ENCODE measurements around the gene NFATC4.

Gene NFATC4

DNA sequence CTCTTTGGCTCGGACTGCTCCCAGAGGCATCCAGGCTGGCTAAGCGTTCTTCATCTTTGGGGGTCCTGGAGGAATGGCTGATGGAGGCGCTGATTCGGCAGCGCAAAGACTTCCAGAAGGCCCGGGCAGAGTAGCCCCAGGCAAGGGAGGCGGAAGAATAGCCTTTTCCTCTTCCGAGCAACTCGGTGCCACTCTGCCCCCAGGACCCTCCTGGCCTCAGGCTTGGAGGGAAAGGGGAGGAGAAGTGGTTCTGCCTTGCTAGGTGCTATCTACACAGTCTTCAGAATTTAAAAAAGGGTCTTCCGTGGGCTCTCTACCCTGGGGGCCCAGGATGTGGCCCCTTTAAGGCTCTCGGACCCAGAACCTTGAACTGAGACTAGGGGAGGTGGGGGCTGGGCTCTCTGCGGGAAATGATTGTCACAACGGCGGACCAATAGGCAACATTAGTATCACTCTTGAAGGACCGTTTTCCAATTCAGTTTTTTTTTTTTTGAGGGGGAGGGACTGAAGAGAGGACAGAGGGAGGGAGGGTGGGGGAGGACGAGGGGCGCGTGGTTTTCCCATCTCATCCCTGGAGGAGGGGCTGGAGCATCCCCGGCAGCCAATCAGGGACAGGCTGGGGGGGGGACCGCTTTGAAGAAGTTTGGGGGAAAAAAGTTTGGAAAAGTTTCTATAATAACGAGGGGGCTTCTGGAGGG, at the start of gene NFATC4:
Gene NFATC4 (plus strand): TSS at position 671 of the 698 bp plus-strand sequence. CDS start 157 bp downstream, outside the sequence.
- TF ChIP-seq, protein P1, sequence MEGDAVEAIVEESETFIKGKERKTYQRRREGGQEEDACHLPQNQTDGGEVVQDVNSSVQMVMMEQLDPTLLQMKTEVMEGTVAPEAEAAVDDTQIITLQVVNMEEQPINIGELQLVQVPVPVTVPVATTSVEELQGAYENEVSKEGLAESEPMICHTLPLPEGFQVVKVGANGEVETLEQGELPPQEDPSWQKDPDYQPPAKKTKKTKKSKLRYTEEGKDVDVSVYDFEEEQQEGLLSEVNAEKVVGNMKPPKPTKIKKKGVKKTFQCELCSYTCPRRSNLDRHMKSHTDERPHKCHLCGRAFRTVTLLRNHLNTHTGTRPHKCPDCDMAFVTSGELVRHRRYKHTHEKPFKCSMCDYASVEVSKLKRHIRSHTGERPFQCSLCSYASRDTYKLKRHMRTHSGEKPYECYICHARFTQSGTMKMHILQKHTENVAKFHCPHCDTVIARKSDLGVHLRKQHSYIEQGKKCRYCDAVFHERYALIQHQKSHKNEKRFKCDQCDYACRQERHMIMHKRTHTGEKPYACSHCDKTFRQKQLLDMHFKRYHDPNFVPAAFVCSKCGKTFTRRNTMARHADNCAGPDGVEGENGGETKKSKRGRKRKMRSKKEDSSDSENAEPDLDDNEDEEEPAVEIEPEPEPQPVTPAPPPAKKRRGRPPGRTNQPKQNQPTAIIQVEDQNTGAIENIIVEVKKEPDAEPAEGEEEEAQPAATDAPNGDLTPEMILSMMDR (IDR thresholded peaks at IDR 0.05; ENCODE audit: low read depth, low read length, missing control alignments), result no peak
- peak within 1 kb of the TSS; percentile 94 for H3K4me3 ChIP-seq (replicated peaks; ENCODE audit: low read depth, low read length)
- DNase-seq (ENCODE audit: extremely low read depth, low read depth), result peak; percentile 96

DNA sequence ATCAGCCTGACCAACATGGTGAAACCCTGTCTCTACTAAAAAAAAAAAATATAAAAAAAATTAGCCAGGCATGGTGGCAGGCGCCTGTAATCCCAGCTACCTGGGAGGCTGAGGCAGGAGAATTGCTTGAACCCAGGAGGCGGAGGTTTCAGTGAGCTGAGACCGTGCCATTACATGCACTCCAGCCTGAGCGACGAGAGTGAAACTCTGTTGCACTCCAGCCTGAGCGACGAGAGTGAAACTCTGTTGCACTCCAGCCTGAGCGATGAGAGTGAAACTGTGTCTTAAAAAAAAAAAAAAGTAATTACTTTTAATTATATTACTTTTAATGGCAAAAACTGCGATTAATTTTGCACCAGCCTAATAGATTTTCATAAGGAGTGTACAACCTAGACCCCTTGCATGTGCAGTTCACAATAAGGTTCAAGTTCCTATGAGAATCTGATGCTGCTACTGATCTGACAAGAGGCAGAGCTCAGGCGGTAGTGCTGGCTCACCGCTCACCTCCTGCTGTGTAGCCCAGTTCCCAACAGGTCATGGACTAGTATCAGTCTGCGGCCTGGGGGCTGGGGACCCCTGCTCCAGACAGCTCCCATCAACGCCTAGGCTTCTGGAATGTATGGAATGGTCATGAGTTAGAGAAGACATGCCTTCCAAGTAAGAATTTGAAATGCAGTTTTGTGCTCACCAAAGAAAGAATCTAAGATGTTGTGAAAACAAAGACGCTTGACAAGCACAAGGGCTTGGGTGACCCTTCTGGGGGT, 46.6 kb upstream of the NFATC4 start:
- TF ChIP-seq, protein P1 (IDR thresholded peaks at IDR 0.05; ENCODE audit: low read depth, low read length, missing control alignments), result no peak
- no peak for DNase-seq (ENCODE audit: extremely low read depth, low read depth)
- no peak overlapping the region for H3K4me3 ChIP-seq (replicated peaks; ENCODE audit: low read depth, low read length)

DNA sequence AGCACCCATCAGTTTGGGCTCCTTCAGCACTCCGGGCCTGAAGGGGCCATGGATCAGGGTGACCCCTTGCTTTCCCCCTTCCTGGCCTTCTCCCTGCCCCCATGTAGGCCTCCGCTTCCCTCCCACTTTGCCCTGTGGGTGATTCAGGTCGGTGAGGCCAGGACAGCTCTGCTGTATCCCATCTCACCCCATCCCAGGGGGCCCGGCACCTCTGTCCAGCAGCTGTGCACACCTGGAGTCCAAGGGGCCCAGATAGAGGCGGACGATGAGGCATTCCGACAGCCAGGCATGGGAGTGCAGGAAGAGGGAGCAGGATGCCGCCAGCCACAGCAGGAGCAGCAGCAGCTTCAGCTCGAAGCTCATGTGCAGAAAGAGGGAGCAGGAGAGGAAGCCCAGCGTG, 45.3 kb upstream of the NFATC4 start:
- TF ChIP-seq, protein P1 (IDR thresholded peaks at IDR 0.05; ENCODE audit: low read depth, low read length, missing control alignments), result no peak
- H3K4me3 ChIP-seq (replicated peaks; ENCODE audit: low read depth, low read length), result no peak overlapping the region
- DNase-seq (ENCODE audit: extremely low read depth, low read depth), result no peak

DNA sequence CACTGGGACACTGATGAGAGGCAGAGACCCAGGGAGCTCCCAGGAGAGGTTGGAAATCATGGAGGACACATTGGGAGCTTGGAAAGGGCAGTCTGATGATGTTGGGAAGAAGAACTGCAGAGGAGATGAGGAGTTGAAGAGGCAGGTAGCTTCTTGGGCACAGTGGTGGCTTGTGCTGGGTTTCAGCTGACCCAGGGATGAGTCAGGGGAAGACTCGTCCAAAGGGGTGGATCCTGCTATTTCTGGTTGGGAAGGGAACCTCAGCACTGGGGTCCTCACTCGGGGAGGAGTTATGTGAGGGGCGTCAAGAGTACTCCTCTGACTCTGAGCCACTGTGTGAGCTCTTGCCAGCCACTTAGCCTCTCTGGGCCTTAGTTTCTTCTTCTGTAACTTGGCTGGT, 44.6 kb upstream of the NFATC4 start:
- TF ChIP-seq, protein P1 (IDR thresholded peaks at IDR 0.05; ENCODE audit: low read depth, low read length, missing control alignments), result no peak
- DNase-seq (ENCODE audit: extremely low read depth, low read depth), result no peak
- H3K4me3 ChIP-seq (replicated peaks; ENCODE audit: low read depth, low read length), result no peak overlapping the region

DNA sequence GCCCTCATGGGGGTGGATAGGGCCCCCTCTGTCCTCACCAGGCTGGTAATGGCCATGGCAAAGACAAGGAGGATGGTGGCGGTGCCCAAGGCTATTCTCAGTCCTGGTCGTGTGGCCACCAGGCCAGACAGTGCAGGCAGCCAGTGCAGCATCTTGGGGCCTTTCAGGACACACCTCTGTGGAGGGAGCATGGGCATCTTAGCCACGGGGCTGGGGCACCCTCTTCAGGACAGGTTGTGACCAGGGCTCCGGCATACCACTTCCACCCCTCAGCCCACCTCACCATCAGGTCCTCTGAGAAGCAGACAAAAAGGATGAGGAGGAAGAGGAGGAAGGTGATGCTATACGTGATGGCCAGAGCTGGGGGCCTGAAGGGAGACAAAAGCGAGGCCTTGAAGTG, 44.0 kb upstream of the NFATC4 start:
- DNase-seq (ENCODE audit: extremely low read depth, low read depth), result no peak
- TF ChIP-seq, protein P1 (IDR thresholded peaks at IDR 0.05; ENCODE audit: low read depth, low read length, missing control alignments), result no peak
- no peak overlapping the region for H3K4me3 ChIP-seq (replicated peaks; ENCODE audit: low read depth, low read length)

DNA sequence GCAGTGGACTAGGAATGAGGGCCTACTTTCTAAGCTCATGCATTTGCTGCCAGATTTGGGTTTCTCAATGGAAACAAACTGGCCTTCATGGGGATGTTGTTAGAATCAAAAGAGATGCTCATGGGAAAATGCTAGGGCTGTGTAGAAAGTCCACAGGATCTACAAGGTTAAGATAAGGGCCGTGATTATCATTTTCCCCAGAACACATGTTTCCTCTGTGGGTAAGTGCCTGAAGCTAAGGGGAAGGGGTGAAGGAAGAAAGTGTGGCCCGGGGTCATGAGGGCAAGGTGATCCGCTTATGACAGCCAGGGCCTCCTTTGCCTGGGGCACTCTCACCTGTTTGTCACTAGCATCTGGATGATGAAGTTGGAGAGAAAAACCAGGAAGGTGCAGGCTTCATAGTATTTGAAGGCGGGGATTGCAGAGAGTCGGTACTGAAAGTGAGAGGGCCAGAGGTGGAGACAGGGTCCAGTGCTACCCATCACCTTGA, 42.9 kb upstream of the NFATC4 start:
- TF ChIP-seq, protein P1 (IDR thresholded peaks at IDR 0.05; ENCODE audit: low read depth, low read length, missing control alignments), result no peak
- no peak for DNase-seq (ENCODE audit: extremely low read depth, low read depth)
- no peak overlapping the region for H3K4me3 ChIP-seq (replicated peaks; ENCODE audit: low read depth, low read length)

All from HFF-Myc (cell line).